ENCODE results near the gene PKMYT1. TPM values are rescaled to one million over a fixed set of nuclear protein-coding genes. Genes with fewer than 3 reads are reported as not detected.
"Not testable (repeated sequence)": the region's sequence is repeated elsewhere in the genome, so short reads cannot be mapped to it uniquely, and the experiment has no call there.

PKMYT1 gene
- total RNA-seq, 2 donors from 2014 or later, result 0.76 to 1.6 TPM

DNA sequence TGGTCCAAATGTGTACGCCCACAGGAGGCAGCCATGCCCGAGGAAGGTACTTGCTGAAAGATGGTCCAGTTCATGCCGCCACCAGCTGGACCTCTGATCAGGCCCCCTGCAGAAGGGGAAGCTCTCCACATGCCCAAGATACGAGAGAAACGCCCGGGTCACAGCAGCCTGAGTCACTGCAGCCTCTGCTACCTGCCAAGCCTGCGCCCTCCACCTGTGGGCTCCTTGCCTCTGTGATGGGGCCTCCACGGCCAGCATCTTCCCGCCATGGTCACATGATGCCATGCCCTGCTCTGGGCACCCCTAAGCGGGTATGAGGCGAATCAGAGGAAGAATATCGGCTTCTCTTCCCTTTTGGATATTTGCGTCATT, 29.9 kb downstream of the PKMYT1 start:
- intact Hi-C loops (cut with DNase I), result loop anchor here in 1 of 2 donors (5.0 kb wide), 1 partner anchor 812 kb away; no protein-coding TSS in a partner anchor
- peak; percentile 68 for DNase-seq (ENCODE audit: low spot score)

- intact Hi-C loops (cut with DNase I), result loop anchor here in 1 of 2 donors (5.0 kb wide), 1 partner anchor 812 kb away; no protein-coding TSS in a partner anchor
- peak; percentile 77 for DNase-seq (ENCODE audit: low spot score)
These were observed 30.4 kb downstream of the PKMYT1 start for GRCh38 chr16:2949705-2950352.

DNA sequence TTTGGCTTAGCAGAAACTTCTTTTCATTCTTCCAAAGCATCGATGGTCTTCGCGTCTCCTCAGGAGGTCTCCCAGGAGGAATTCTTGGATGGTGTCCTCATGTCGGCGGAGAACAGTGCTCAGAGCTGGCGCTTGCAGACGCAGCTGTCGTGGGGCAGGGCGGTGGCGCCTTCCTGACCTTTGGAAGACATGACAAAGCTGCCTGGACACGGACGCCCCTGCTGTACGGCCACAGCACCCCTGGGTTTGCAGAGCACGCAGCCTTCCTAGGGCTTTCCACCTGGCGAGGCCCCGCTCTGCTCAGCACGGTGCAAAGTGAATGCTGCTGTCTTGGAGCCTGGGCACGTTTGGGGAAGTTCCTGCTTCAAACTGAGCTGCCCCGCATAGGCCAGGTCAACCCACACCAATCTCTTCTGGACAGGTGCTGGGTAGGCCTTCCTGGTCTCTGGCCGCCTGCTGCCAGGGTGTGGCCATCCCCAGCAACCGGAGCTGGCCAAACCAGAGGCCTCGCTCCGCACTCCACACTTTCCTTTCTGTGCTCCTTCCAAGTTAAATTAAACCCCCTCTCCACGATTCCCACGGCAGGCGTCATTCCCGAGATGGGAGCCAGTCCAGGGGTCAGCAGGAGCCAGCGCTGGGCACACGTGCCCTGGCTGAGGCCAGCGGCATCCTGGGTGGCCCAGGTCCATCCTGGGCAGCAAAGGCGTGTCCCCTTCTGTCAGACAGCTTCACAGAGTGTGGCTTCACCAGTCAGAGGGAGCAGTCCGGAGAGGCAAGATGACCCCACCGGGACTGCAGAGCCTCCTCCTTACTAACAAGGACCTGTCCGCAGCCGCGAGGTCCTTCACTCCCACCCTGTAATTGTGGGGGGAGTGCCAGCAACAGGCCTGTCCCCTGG, 31.2 kb downstream of the PKMYT1 start:
- intact Hi-C loops (cut with DNase I), result no loop called here
- DNase-seq (ENCODE audit: low spot score), result peak; percentile 68

GRCh38 chr16:2946649-2947048, 33.6 kb downstream of the PKMYT1 start:
- DNase-seq (ENCODE audit: low spot score), result no peak
- intact Hi-C loops (cut with DNase I), result no loop called here

DNA sequence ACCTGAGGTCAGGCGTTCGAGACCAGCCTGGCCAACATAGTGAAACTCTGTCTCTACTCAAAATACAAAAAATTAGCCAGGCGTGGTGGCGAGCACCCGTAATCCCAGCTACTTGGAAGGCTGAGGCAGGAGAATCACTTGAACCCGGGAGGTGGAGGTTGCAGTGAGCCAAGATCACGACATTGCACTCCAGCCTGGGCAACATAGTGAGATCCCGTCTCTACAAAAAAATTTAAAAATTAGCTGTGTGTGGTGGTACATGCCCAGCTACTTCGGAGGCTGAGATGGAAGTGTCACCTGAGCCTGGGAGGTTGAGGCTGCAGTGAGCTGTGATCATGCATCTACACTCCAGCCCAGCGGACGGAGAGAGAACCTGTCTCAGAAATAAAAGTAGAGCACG, 36.5 kb downstream of the PKMYT1 start:
- DNase-seq (ENCODE audit: low spot score), result not testable (repeated sequence)
- intact Hi-C loops (cut with DNase I), result loop anchor here in 1 of 2 donors (2.0 kb wide), 1 partner anchor 39 kb away; no protein-coding TSS in a partner anchor

GRCh38 chr16:2942045-2942444, 38.2 kb downstream of the PKMYT1 start:
- intact Hi-C loops (cut with DNase I), result loop anchor here in 1 of 2 donors (2.0 kb wide), 1 partner anchor 41 kb away; no protein-coding TSS in a partner anchor
- no peak for DNase-seq (ENCODE audit: low spot score)

GRCh38 chr16:2939968-2940367, 40.3 kb downstream of the PKMYT1 start:
- intact Hi-C loops (cut with DNase I), result no loop called here
- DNase-seq (ENCODE audit: low spot score), result no peak

GRCh38 chr16:2938206-2938605, 42.0 kb downstream of the PKMYT1 start:
- no peak for DNase-seq (ENCODE audit: low spot score)
- intact Hi-C loops (cut with DNase I), result no loop called here

DNA sequence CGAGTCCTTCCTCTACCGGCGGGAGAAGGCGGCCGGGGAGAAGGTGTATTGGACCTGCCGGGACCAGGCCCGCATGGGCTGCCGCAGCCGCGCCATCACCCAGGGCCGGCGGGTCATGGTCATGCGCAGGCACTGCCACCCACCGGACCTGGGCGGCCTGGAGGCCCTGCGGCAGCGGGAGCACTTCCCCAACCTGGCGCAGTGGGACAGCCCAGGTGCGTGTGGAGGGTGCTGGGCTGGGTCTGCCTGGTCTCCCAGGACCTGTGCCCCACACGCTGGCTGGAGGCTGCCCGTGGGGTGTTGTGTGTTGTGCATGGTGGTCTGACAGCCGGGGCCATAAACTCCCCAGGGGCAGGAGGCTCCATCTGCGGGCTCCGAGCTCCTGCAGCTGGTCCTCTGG, 43.1 kb downstream of the PKMYT1 start:
- DNase-seq (ENCODE audit: low spot score), result no peak
- intact Hi-C loops (cut with DNase I), result no loop called here

- DNase-seq (ENCODE audit: low spot score), result no peak
- intact Hi-C loops (cut with DNase I), result no loop called here
These were observed 43.7 kb downstream of the PKMYT1 start for GRCh38 chr16:2936436-2937011.

DNA sequence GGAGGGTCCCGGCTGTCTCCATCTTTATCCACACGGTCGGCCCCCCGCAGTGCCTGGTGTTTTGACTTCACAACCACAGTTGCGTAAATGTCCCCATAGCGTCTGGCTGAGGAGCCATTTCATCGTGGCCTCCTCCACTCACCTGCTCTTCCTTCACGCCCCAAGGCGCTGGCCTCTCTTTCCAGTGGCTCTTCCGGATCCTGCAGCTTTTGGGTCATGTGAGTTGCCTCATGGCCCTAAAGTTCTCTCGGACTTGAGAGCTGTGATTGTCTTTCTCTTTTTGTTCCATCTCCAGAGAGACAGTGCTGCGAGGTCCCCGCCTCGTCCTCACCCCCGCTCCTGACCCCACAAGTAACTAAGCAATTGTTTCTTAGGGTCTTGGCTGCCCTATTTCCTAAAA, 45.8 kb downstream of the PKMYT1 start:
- DNase-seq (ENCODE audit: low spot score), result no peak
- intact Hi-C loops (cut with DNase I), result no loop called here

- intact Hi-C loops (cut with DNase I), result no loop called here
- DNase-seq (ENCODE audit: low spot score), result no peak
These were observed 46.5 kb downstream of the PKMYT1 start for GRCh38 chr16:2933701-2934100.

- intact Hi-C loops (cut with DNase I), result no loop called here
- no peak for DNase-seq (ENCODE audit: low spot score)
These were observed 47.1 kb downstream of the PKMYT1 start for GRCh38 chr16:2933136-2933535.

- intact Hi-C loops (cut with DNase I); DNase-seq (ENCODE audit: low spot score): not testable (repeated sequence)
These were observed 48.9 kb downstream of the PKMYT1 start for GRCh38 chr16:2931231-2931914.

DNA sequence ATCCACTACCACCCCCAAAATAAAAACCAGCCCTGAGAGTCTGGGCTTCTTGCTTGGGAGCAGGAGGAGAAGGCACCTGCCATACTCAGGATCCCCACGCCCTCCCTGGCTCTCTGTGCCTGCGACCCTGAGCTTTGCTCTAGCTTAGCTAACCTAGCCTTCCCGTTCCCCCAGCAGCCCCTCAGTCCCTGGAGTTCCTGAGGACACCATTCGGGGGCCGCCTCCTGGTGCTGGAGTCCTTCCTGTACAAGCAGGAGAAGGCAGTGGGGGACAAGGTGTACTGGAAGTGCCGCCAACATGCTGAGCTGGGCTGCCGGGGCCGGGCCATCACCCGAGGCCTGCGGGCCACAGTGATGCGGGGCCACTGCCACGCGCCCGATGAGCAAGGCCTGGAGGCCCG, 50.0 kb downstream of the PKMYT1 start:
- intact Hi-C loops (cut with DNase I), result no loop called here
- DNase-seq (ENCODE audit: low spot score), result no peak

DNA sequence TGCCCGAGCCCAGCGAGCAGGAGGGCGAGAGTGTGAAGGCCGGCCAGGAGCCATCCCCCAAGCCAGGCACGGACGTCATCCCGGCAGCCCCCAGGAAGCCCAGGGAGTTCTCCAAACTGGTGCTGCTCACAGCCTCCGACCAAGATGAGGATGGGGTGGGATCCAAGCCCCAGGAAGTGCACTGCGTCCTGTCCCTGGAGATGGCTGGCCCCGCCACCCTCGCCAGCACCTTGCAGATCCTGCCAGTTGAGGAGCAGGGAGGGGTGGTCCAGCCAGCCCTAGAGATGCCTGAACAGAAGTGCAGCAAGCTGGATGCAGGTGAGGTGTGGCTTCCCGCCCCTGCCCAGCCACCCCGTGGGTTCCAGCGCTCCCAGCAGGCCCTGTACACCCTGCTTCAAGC, 50.6 kb downstream of the PKMYT1 start:
- DNase-seq (ENCODE audit: low spot score), result no peak
- intact Hi-C loops (cut with DNase I), result loop anchor here in 1 of 2 donors (10.0 kb wide), 1 partner anchor 55 kb away; no protein-coding TSS in a partner anchor

GRCh38 chr16:2928796-2929195, 51.5 kb downstream of the PKMYT1 start:
- intact Hi-C loops (cut with DNase I), result loop anchor here in 1 of 2 donors (10.0 kb wide), 1 partner anchor 54 kb away; no protein-coding TSS in a partner anchor
- no peak for DNase-seq (ENCODE audit: low spot score)

DNA sequence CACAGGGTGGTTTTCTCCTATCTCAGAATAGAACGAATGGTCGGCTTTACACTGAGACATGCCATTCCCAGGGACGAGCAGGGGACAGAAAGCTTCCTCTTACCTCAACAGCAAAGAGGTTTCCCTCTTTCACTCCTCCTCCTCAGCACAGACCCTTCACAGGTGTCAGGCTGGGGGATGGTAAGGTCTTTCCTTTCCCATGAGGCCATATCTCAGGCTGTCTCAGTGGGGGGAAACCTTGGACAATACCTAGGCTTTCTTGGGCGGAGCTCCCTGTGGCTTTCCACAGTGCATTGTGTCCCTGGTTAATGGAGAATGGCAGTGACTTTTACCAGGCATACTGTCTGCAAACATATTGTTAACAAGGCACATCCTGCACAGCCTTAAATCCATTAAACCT, 52.1 kb downstream of the PKMYT1 start:
- intact Hi-C loops (cut with DNase I), result loop anchor here in 1 of 2 donors (10.0 kb wide), 1 partner anchor 53 kb away; no protein-coding TSS in a partner anchor

GRCh38 chr16:2927010-2927646, 53.1 kb downstream of the PKMYT1 start:
- intact Hi-C loops (cut with DNase I), result loop anchor here in 1 of 2 donors (10.0 kb wide), 1 partner anchor 52 kb away; no protein-coding TSS in a partner anchor
- peak; percentile 95 for DNase-seq (ENCODE audit: low spot score)

More for the DNA sequence above, 52.1 kb downstream of the PKMYT1 start:
- DNase-seq (ENCODE audit: low spot score), result not testable (repeated sequence)

Data from posterior vena cava (tissue), 2 donors.